K562 (cell line): ENCODE measurements around the gene AFF3. TPM values are rescaled to one million over a fixed set of nuclear protein-coding genes. Genes with fewer than 3 reads are reported as not detected.

Source experiments
- ATAC-seq: fragments of 200-7000 bp; cut with Tn5 transposase; 3 replicates; pipeline ENCODE4 v1.9.1; 2020; ENCODE audit warnings: moderate library complexity
- BruUV-seq: library from RNA; stranded (reverse); fragments of 400-500 nt; replicated peaks from 2 replicates; lab custom pipeline; 2021; lab: Mats Ljungman, UMichigan
- CTCF ChIA-PET: fragments of 300-600 bp; formaldehyde crosslinking; extraction: SDS; loops from one replicate; lab custom pipeline; 2021; ENCODE audit warnings: low intra/inter-chr PET ratio; lab: Yijun Ruan, JAX
- POLR2A ChIA-PET: fragments of 300-600, 350-650 bp; sonication (Branson Sonifier 250); formaldehyde crosslinking; extraction: SDS; loops from one replicate; lab custom pipeline; 2021; ENCODE audit warnings: antibody characterized with exemption, inconsistent platforms; lab: Yijun Ruan, JAX
- DNase-seq, 4 experiments: peaks; one replicate each; pipeline versions ENCODE4 v3.0.0 to v3.0.0-alpha.2; 2011 to 2018; ENCODE audit warnings: low spot score in 3 of 4, mixed read lengths in 3 of 4; ENCODE audit errors: extremely low read depth in 1 of 4
- FAIRE-seq: peaks from 2 replicates; lab custom pipeline; 2011; peaks lifted over from hg19 to GRCh38; lab: Jason Lieb, UNC
- H2AFZ ChIP-seq: 2 replicates; pipeline ENCODE4 v1.6.0; 2011; ENCODE audit warnings: low read depth, low read length, control low read depth, inconsistent platforms
- H3K27ac ChIP-seq: fragments of 200-600 bp; 3 replicates; pipeline ENCODE4 v1.8.0; 2011; ENCODE audit warnings: low read depth, mild to moderate bottlenecking, control low read depth, inconsistent platforms, low read length, moderate library complexity, mixed read lengths; ENCODE audit errors: extremely low read depth
- H3K27me3 ChIP-seq, 2 experiments: fragments of 300-600 bp in 1 of 2; 2 replicates in 1 of 2; 3 replicates in 1 of 2; pipeline versions ENCODE4 v1.6.0 to v1.8.0; 2011; ENCODE audit warnings: inconsistent platforms in 2 of 2, low read length in 2 of 2, mild to moderate bottlenecking in 1 of 2, mixed read lengths in 1 of 2, moderate library complexity in 1 of 2; ENCODE audit not compliant: control insufficient read depth in 2 of 2, insufficient read depth in 2 of 2
- H3K36me3 ChIP-seq: fragments of 300-600 bp; 3 replicates; pipeline ENCODE4 v1.8.0; 2011; ENCODE audit warnings: mild to moderate bottlenecking, low read length, inconsistent platforms; ENCODE audit not compliant: control insufficient read depth, insufficient read depth
- H3K4me1 ChIP-seq, 2 experiments: fragments of 200-600 bp in 1 of 2; replicated peaks in 1 of 2; 2 replicates in 1 of 2; 3 replicates in 1 of 2; pipeline versions ENCODE4 v1.5.1 to v1.8.0; 2011; ENCODE audit warnings: inconsistent platforms in 2 of 2, low read length in 2 of 2, mild to moderate bottlenecking in 1 of 2, mixed read lengths in 1 of 2, moderate library complexity in 1 of 2; ENCODE audit not compliant: control insufficient read depth in 2 of 2, insufficient read depth in 2 of 2
- H3K4me2 ChIP-seq: 2 replicates; pipeline ENCODE4 v1.6.1; 2011; ENCODE audit warnings: low read length, control low read depth, inconsistent platforms, mixed read lengths; ENCODE audit not compliant: insufficient read depth
- H3K4me3 ChIP-seq: fragments of 200-600 bp; sonication (generic), shearing (Covaris generic); 2 replicates; pipeline ENCODE4 v1.5.1; 2016; ENCODE audit warnings: control low read depth, inconsistent platforms
- H3K79me2 ChIP-seq: fragments of 200-600 bp; 3 replicates; pipeline ENCODE4 v1.8.0; 2011; ENCODE audit warnings: low read length, inconsistent platforms; ENCODE audit not compliant: control insufficient read depth, insufficient read depth
- H3K9ac ChIP-seq, 2 experiments: 2 replicates each; pipeline versions ENCODE4 v1.6.0 to v1.6.1; 2011; ENCODE audit warnings: low read depth in 2 of 2, low read length in 2 of 2, control low read depth in 1 of 2, inconsistent platforms in 1 of 2, mild to moderate bottlenecking in 1 of 2, mixed read lengths in 1 of 2; ENCODE audit not compliant: insufficient read depth in 1 of 2
- H3K9me1 ChIP-seq: one replicate; pipeline ENCODE4 v1.6.0; 2011; ENCODE audit warnings: inconsistent platforms, mild to moderate bottlenecking, low read length, moderate library complexity; ENCODE audit not compliant: control insufficient read depth, insufficient read depth
- H3K9me3 ChIP-seq: replicated peaks from 2 replicates; pipeline ENCODE4 v1.5.1; 2011; ENCODE audit warnings: low read depth, low read length, inconsistent platforms; ENCODE audit not compliant: control insufficient read depth, insufficient read depth
- H4K20me1 ChIP-seq: replicated peaks from 2 replicates; pipeline ENCODE4 v1.6.1; 2011; ENCODE audit warnings: low read length, inconsistent platforms, mixed read lengths; ENCODE audit not compliant: control insufficient read depth, insufficient read depth
- CEBPZ ChIP-seq: fragments of 150-350 bp; IDR thresholded peaks from 2 replicates; pipeline ENCODE4 v1.6.1; 2014; ENCODE audit warnings: low read depth, mild to moderate bottlenecking, low read length, borderline replicate concordance
- CTCFL ChIP-seq: IDR thresholded peaks from 2 replicates; pipeline ENCODE4 v1.6.1; 2011; ENCODE audit warnings: borderline replicate concordance, low read depth, mild to moderate bottlenecking, moderate library complexity, low read length; ENCODE audit not compliant: insufficient read depth, poor library complexity, severe bottlenecking
- DPF2 ChIP-seq: fragments of 450-650 bp; IDR thresholded peaks from 2 replicates; pipeline ENCODE4 v1.6.1; 2016
- NR2C1 ChIP-seq, 2 experiments: fragments of 450-650 bp; IDR thresholded peaks; 2 replicates each; pipeline ENCODE4 v1.6.1; 2017; ENCODE audit warnings: mild to moderate bottlenecking in 2 of 2, antibody characterized with exemption in 1 of 2, inconsistent platforms in 1 of 2, missing compliant biosample characterization in 1 of 2, missing genetic modification characterization in 1 of 2
- SNRNP70 ChIP-seq: fragments of 200-400 bp; formaldehyde crosslinking; optimal IDR thresholded peaks from 2 replicates; pipeline ENCODE3; 2017; ENCODE audit warnings: low read depth, low read length
- STAG1 ChIP-seq: sonication (generic); formaldehyde crosslinking; IDR thresholded peaks from 2 replicates; pipeline ENCODE4 v1.5.0; 2020; ENCODE audit warnings: missing genetic modification reagents, borderline replicate concordance
- TRIM28 ChIP-seq: fragments of 450-650 bp; IDR thresholded peaks from 2 replicates; pipeline ENCODE4 v1.6.1; 2017
- ZBTB7A ChIP-seq: IDR thresholded peaks from 2 replicates; pipeline ENCODE4 v1.6.1; 2011; ENCODE audit warnings: low read depth, mild to moderate bottlenecking, low read length, moderate library complexity, borderline replicate concordance; ENCODE audit not compliant: control insufficient read depth
- ZNF384 ChIP-seq: IDR thresholded peaks from 2 replicates; pipeline ENCODE4 v1.6.1; 2012; ENCODE audit warnings: low read depth, low read length, improper control_type of control experiment
- ZNF79 ChIP-seq: fragments of 250-450 bp; sonication (Bioruptor Pico); IDR thresholded peaks from 2 replicates; pipeline ENCODE4 v1.4.0; 2020; ENCODE audit warnings: low read depth, mild to moderate bottlenecking, moderate library complexity
- in situ Hi-C: fragments of 300-500 bp; cut with MboI; formaldehyde crosslinking; loops from 4 replicates; pipeline ENCODE4 v1.15.0; 2018; ENCODE audit warnings: inconsistent platforms, mixed read lengths
- intact Hi-C: fragments of 100-400 bp; cut with micrococcal nuclease; formaldehyde crosslinking; loops from 2 replicates; pipeline ENCODE4 v1.14.2; 2022
- polyA plus RNA-seq, 8 experiments: library from polyadenylated mRNA; depleted of rRNA in 4 of 8; stranded (reverse) in 5 of 8; unstranded in 3 of 8; fragments of >200 nt; fragmentation: Nextera tagmentation in 2 of 8; fragmentation: Illumina TruSeq in 1 of 8; extraction: Ambion mirVana in 2 of 8; extraction: Trizol in 1 of 8; gene quantifications; 2 replicates each; pipeline versions ENCODE4 v1.2.1 to v1.2.3, GENCODE V29; 2011 to 2014; ENCODE audit warnings: inconsistent platforms in 1 of 8, missing spikeins in 1 of 8
- total RNA-seq, 7 experiments: library from RNA; depleted of rRNA in 6 of 7; stranded (reverse); fragments of >200 nt in 6 of 7; fragmentation: Illumina TruSeq in 2 of 7; extraction: Trizol in 2 of 7; gene quantifications; 2 replicates each; pipeline versions ENCODE4 v1.2.1 to v1.2.3, GENCODE V29; 2011 to 2021; ENCODE audit warnings: low replicate concordance in 1 of 7
- TF ChIP-seq, protein P1 (sequence below): fragments of 250-450 bp; sonication (Bioruptor Pico); IDR thresholded peaks from 2 replicates; pipeline ENCODE4 v1.4.0; 2020; ENCODE audit warnings: mild to moderate bottlenecking, moderate library complexity

AFF3 gene
- total and polyA plus RNA-seq, 9 of the 15 experiments (the other 6 are each of a cell fraction or from before 2014, with no cell fraction given) = 0.02 to 0.11 TPM; not detected in 7

GRCh38 chr2:99827296-99827999, 314.9 kb downstream of the AFF3 start (continued):
- TF ChIP-seq ZNF384 = no peak
- TF ChIP-seq NR2C1 (IDR thresholded peaks at IDR 0.05) = no peak
- TF ChIP-seq NR2C1 (tag; IDR thresholded peaks at IDR 0.05) = no peak
- no peak for TF ChIP-seq CTCFL
- TF ChIP-seq, all 486 proteins: peak for 0

DNA sequence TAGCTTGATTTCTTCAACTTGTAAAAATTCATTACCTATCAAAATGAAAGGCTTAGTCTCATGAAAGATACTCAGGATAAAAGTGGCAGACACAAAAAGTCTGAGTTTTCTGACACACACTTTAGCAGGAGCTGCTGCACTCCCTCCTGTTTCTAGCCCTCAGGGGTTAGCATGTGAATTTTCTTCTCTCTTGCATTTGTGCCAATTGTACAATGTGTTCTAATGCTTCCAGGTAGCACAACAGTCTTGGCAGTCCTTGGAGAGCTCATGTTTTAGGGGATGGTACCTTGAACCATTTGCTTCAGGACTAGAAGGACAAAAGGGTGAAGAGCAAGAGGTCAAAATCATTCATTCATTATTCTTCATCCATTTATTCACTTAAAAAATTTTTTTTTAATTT, 316.8 kb downstream of the AFF3 start:
- no peaks in the 10 kb centered on the region for H3K36me3 ChIP-seq
- no TSS peak for BruUV-seq
- POLR2A ChIA-PET = no interaction called here
- H3K9ac ChIP-seq = no peak overlapping the region
- no peak overlapping the region for H3K27ac ChIP-seq
- DNase-seq = no peak
- H3K9me3 ChIP-seq = no peaks in the 10 kb centered on the region
- H2AFZ ChIP-seq = no peak overlapping the region
- H3K4me1 ChIP-seq = no peaks in the 10 kb centered on the region; a peak in 1 of 5 replicates
- in situ Hi-C loops (no loop called here), intact Hi-C loops (loop anchor here (10.0 kb wide), 1 partner anchor 419 kb away; no protein-coding TSS in a partner anchor)
- no peaks in the 10 kb centered on the region for H4K20me1 ChIP-seq
- no peak overlapping the region for H3K4me2 ChIP-seq
- no peaks in the 10 kb centered on the region for H3K79me2 ChIP-seq
- CTCF ChIA-PET = no interaction called here
- H3K9me1 ChIP-seq = no peaks in the 10 kb centered on the region
- H3K27me3 ChIP-seq = peaks cover 19 to 36% of the 10 kb centered on the region in 2 experiments; a peak in 4 of 5 replicates
- no peak for FAIRE-seq
- no peak for ATAC-seq
- no peak overlapping the region for H3K4me3 ChIP-seq
- TF ChIP-seq, protein P1, sequence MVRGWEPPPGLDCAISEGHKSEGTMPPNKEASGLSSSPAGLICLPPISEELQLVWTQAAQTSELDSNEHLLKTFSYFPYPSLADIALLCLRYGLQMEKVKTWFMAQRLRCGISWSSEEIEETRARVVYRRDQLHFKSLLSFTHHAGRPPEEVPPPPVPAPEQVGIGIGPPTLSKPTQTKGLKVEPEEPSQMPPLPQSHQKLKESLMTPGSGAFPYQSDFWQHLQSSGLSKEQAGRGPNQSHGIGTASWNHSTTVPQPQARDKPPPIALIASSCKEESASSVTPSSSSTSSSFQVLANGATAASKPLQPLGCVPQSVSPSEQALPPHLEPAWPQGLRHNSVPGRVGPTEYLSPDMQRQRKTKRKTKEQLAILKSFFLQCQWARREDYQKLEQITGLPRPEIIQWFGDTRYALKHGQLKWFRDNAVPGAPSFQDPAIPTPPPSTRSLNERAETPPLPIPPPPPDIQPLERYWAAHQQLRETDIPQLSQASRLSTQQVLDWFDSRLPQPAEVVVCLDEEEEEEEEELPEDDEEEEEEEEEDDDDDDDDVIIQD (CRISPR knock-in tag) = no peak
- TF ChIP-seq ZNF79 (CRISPR knock-in tag) (no peak), STAG1 (CRISPR knock-in tag) (no peak), CEBPZ (no peak), TRIM28 (no peak), DPF2 (no peak), SNRNP70 (no peak), ZBTB7A (no peak)
